Fibroblast of villous mesenchyme (primary cell): ENCODE measurements around the gene DOCK4. TPM values are rescaled to one million over a fixed set of nuclear protein-coding genes. Genes with fewer than 3 reads are reported as not detected.

Experiments
- small RNA-seq: library from RNA; depleted of rRNA; stranded (forward); fragments of <200 nt; gene quantifications from one replicate; pipeline ENCODE3, GENCODE V24; 2012
- total RNA-seq: library from RNA; depleted of rRNA; stranded (reverse); fragments of >200 nt; gene quantifications from 2 replicates; pipeline ENCODE4 v1.2.3, GENCODE V29; 2012

Gene DOCK4
- total RNA-seq, 1 donor = 43.6 TPM

Small RNAs within 50 kb of the gene (small RNA-seq; reads per million reads assigned to genes)
- not detected for gene RNA5SP237

Other genes with a start within 250 kb of the DOCK4 start
- gene ZNF277, start 296 bp upstream of the DOCK4 start, total RNA-seq = 22.2 and 29.8 TPM in 2 replicates
- 55.7 and 62.2 TPM in 2 replicates for gene IFRD1, start 244.1 kb upstream of the DOCK4 start, total RNA-seq